Right atrium auricular region (tissue), 2 donors: ENCODE measurements around the gene HMSD. TPM values are rescaled to one million over a fixed set of nuclear protein-coding genes. Genes with fewer than 3 reads are reported as not detected.

ENCODE experiments used
- DNase-seq: peaks from one replicate; pipeline ENCODE4 v3.0.0-alpha.2; 2019; ENCODE audit warnings: low spot score
- H3K27ac ChIP-seq, 2 donors: fragments of 200-600 bp; sonication (generic); 1 replicate in 1 of 2; 2 replicates in 1 of 2; pipeline ENCODE4 v1.5.1; 2016 to 2019
- H3K27me3 ChIP-seq, 2 donors: fragments of 200-600 bp; sonication (generic); one replicate each; pipeline versions ENCODE4 v1.5.1 to v1.6.0; 2017 to 2019
- H3K36me3 ChIP-seq: fragments of 200-600 bp; sonication (generic); one replicate; pipeline ENCODE4 v1.5.1; 2016
- H3K4me1 ChIP-seq, 2 donors: fragments of 200-600 bp; sonication (generic); one replicate each; pipeline versions ENCODE4 v1.5.1 to v1.6.0; 2017 to 2019
- H3K4me3 ChIP-seq, 2 donors: fragments of 200-600 bp; sonication (generic); 1 replicate in 1 of 2; 2 replicates in 1 of 2; pipeline ENCODE4 v1.5.1; 2017 to 2019; ENCODE audit warnings: mild to moderate bottlenecking in 1 of 2, moderate library complexity in 1 of 2
- H3K9me3 ChIP-seq, 2 donors: fragments of 200-600 bp; sonication (generic); one replicate each; pipeline ENCODE4 v1.5.1; 2019
- CTCF ChIP-seq, 2 donors: fragments of 200-600 bp; sonication (generic); IDR thresholded peaks; one replicate each; pipeline ENCODE4 v1.5.1; 2019; ENCODE audit warnings: antibody characterized with exemption in 2 of 2
- total RNA-seq, 2 donors: library from RNA; depleted of rRNA; stranded (reverse); fragments of >200 nt; gene quantifications; one replicate each; pipeline ENCODE4 v1.1.0, GENCODE V29; 2016

Gene HMSD
- total RNA-seq, 2 donors from 2014 or later, result 0.48 TPM; not detected in 1

- no peaks in the 10 kb centered on the region for H3K36me3 ChIP-seq
- H3K4me3 ChIP-seq, result no peak within 1 kb of the TSS
- DNase-seq, result no peak
- H3K4me1 ChIP-seq, result no peaks in the 10 kb centered on the region
- TF ChIP-seq CTCF (IDR thresholded peaks at IDR 0.05), result no peak
- no peaks in the 10 kb centered on the region for H3K9me3 ChIP-seq
- no peak within 1 kb of the TSS for H3K27ac ChIP-seq
- H3K27me3 ChIP-seq, result no peaks in the 10 kb centered on the region
Observed at GRCh38 chr18:63907664-63908063, 41.4 kb upstream of the HMSD start, which contains the start of gene SERPINB10. TSS of gene SERPINB10 (plus strand) at chr18:63907958. CDS start at chr18:63915511, 7,553 bp downstream.

GRCh38 chr18:63908858-63909257 lies 40.2 kb upstream of the HMSD start:
- no peak overlapping the region for H3K4me3 ChIP-seq
- no peaks in the 10 kb centered on the region for H3K36me3 ChIP-seq
- no peak overlapping the region for H3K27ac ChIP-seq
- no peak for TF ChIP-seq CTCF (IDR thresholded peaks at IDR 0.05)
- no peaks in the 10 kb centered on the region for H3K27me3 ChIP-seq
- no peaks in the 10 kb centered on the region for H3K4me1 ChIP-seq
- H3K9me3 ChIP-seq, result no peaks in the 10 kb centered on the region
- no peak for DNase-seq

GRCh38 chr18:63909870-63910269 lies 39.2 kb upstream of the HMSD start:
- no peak overlapping the region for H3K27ac ChIP-seq
- DNase-seq, result no peak
- no peaks in the 10 kb centered on the region for H3K9me3 ChIP-seq
- no peak for TF ChIP-seq CTCF (IDR thresholded peaks at IDR 0.05)
- H3K27me3 ChIP-seq, result no peaks in the 10 kb centered on the region
- H3K4me1 ChIP-seq, result no peaks in the 10 kb centered on the region
- no peaks in the 10 kb centered on the region for H3K36me3 ChIP-seq
- no peak overlapping the region for H3K4me3 ChIP-seq

- no peaks in the 10 kb centered on the region for H3K27me3 ChIP-seq
- H3K36me3 ChIP-seq, result no peaks in the 10 kb centered on the region
- H3K27ac ChIP-seq, result no peak overlapping the region
- H3K9me3 ChIP-seq, result no peaks in the 10 kb centered on the region
- H3K4me3 ChIP-seq, result no peak overlapping the region
- no peaks in the 10 kb centered on the region for H3K4me1 ChIP-seq
- no peak for TF ChIP-seq CTCF (IDR thresholded peaks at IDR 0.05)
- no peak for DNase-seq
Observed at GRCh38 chr18:63917817-63918216, 31.3 kb upstream of the HMSD start.

GRCh38 chr18:63922049-63922448 lies 27.1 kb upstream of the HMSD start:
- no peak for TF ChIP-seq CTCF (IDR thresholded peaks at IDR 0.05)
- Histone ChIP-seq H3K36me3 (no peaks in the 10 kb centered on the region), H3K9me3 (no peaks in the 10 kb centered on the region), H3K4me1 (no peaks in the 10 kb centered on the region), H3K27ac (no peak overlapping the region), H3K4me3 (no peak overlapping the region), H3K27me3 (no peaks in the 10 kb centered on the region)
- DNase-seq, result no peak

GRCh38 chr18:63924551-63924950 lies 24.6 kb upstream of the HMSD start:
- Histone ChIP-seq H3K27me3 (no peaks in the 10 kb centered on the region), H3K9me3 (no peaks in the 10 kb centered on the region), H3K27ac (no peak overlapping the region), H3K36me3 (no peaks in the 10 kb centered on the region), H3K4me3 (no peak overlapping the region), H3K4me1 (no peaks in the 10 kb centered on the region)
- DNase-seq, result no peak
- TF ChIP-seq CTCF (IDR thresholded peaks at IDR 0.05), result no peak
